HAP-1 (cell line): ENCODE measurements around the gene WWOX.

ENCODE experiments used
- DNase-seq, 2 experiments: peaks; one replicate each; pipeline ENCODE4 v3.0.0-alpha.2; 2016 to 2020; ENCODE audit warnings: low spot score in 2 of 2
- H3K27me3 ChIP-seq: fragments of 250-450 bp; sonication (Bioruptor Pico); 2 replicates; pipeline ENCODE4 v1.5.1; 2020; ENCODE audit warnings: low read depth, mild to moderate bottlenecking, moderate library complexity
- H3K36me3 ChIP-seq: fragments of 250-450 bp; sonication (Bioruptor Pico); replicated peaks from 2 replicates; pipeline ENCODE4 v1.5.1; 2020; ENCODE audit warnings: mild to moderate bottlenecking
- H3K4me1 ChIP-seq: fragments of 250-450 bp; sonication (Bioruptor Pico); 2 replicates; pipeline ENCODE4 v1.5.1; 2020; ENCODE audit warnings: mild to moderate bottlenecking
- H3K4me3 ChIP-seq: fragments of 250-450 bp; sonication (Bioruptor Pico); 2 replicates; pipeline ENCODE4 v1.5.1; 2020; ENCODE audit warnings: mild to moderate bottlenecking, moderate library complexity
- H3K9me3 ChIP-seq: fragments of 250-450 bp; sonication (Bioruptor Pico); 2 replicates; pipeline ENCODE4 v1.5.1; 2020; ENCODE audit warnings: mild to moderate bottlenecking, moderate library complexity
- in situ Hi-C: fragments of 300-500 bp; cut with MboI; formaldehyde crosslinking; loops from 3 replicates; pipeline ENCODE4 v1.14.3; 2020; ENCODE audit warnings: low sequenced_read_pairs, inconsistent platforms, mixed read lengths

WWOX gene

DNA sequence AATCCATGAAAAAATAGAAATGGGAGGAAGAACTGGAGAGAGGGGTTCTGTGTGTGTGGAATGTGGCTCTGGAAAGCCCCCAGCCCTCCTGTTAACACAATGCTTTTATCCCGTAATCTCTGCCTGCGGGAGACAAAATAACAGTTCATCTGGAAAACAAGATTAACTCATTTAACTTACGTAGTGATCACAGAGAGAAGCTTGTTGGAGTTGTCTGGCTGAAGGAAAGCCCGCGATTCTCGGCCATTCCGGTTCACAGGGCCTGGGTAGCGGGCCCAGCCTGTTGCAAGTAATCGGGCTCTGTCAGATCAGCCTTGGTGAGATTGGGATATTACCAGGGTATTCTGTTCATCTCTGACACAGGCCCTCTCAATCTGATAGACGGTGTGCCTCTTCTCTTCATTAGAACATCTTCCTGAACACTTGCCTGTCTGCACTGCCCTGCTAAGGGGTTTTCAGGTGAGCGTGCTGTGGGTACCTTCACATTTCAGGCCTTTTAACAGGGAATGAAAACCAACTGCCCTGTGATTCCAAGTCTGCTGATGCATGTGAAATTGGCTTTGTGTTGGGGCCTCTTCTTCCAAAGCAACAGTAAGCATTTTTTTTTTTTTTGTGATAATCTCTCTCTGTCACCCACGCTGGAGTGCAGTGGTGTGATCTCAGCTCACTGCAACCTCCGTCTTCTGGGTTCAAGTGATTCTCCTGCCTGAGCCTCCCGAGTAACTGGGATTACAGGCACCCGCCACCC lies 609.9 kb downstream of the WWOX start:
- Histone ChIP-seq H3K4me3 (no peak overlapping the region), H3K36me3 (no peaks in the 10 kb centered on the region), H3K4me1 (no peaks in the 10 kb centered on the region), H3K27me3 (no peaks in the 10 kb centered on the region), H3K9me3 (no peaks in the 10 kb centered on the region)
- in situ Hi-C loops = no loop called here
- DNase-seq = no peak

DNA sequence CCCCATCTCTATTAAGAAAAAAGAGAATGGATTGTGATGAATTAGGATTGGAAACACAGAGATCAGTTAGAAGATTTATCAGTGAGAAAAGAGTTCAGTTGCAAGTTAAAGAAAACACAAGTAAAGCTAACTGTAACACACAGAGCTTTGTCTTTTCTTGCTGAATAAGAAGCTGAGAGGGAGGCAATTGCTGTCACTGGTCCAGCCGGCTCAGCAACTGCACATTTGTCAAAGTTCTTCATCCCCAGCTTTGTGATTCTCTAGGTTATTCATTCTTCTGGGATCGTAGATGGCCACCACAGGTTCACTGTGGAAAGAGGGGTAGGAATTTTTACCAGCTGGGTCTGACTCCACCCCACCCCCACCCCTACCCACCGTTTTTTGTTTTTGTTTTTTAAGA lies 615.7 kb downstream of the WWOX start:
- no peak for DNase-seq
- Histone ChIP-seq H3K9me3 (no peaks in the 10 kb centered on the region), H3K27me3 (no peaks in the 10 kb centered on the region), H3K36me3 (no peaks in the 10 kb centered on the region), H3K4me1 (no peaks in the 10 kb centered on the region), H3K4me3 (no peak overlapping the region)
- in situ Hi-C loops = no loop called here

DNA sequence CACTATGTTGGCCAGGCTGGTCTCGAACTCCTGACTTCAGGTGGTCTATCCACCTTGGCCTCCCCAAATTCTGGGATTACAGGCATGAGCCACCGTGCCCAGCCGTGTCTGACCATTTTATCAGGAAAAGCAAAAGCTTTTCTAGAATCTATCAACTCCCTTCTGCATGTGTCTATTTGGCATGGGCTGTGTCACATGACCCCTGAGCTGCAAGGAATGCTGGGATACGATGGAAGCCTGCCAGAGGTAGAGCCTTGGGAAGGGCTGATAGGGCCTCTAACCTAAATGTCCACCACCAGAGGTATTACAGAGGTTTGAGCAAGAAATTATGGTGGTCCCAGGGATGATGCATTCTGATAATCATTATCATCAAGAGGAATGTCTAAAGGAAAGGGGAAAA lies 616.2 kb downstream of the WWOX start:
- no peaks in the 10 kb centered on the region for H3K4me1 ChIP-seq
- no peak for DNase-seq
- H3K4me3 ChIP-seq = no peak overlapping the region
- H3K27me3 ChIP-seq = no peaks in the 10 kb centered on the region
- no peaks in the 10 kb centered on the region for H3K9me3 ChIP-seq
- in situ Hi-C loops = no loop called here
- H3K36me3 ChIP-seq = no peaks in the 10 kb centered on the region

DNA sequence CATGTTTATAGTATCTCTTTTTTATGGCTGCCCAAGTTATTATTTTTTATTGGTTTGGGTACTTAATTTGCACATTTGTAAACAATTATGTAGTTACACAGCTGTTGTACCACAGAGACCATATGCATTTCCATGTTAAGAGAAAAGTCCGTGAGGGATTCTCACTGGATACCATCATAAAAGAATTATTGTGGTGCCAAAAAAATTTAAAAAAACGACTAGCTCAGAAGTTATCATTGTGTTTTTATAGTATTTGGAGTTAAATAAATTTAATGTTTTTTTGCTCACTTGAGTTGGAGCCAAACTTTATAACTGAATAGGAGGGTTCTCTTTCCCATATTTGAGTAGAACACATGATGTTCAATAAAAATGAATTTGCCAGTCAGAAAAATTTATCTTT lies 618.7 kb downstream of the WWOX start:
- DNase-seq = no peak
- Histone ChIP-seq H3K4me1 (no peaks in the 10 kb centered on the region), H3K36me3 (no peaks in the 10 kb centered on the region), H3K27me3 (no peaks in the 10 kb centered on the region), H3K4me3 (no peak overlapping the region), H3K9me3 (no peaks in the 10 kb centered on the region)
- in situ Hi-C loops = no loop called here

DNA sequence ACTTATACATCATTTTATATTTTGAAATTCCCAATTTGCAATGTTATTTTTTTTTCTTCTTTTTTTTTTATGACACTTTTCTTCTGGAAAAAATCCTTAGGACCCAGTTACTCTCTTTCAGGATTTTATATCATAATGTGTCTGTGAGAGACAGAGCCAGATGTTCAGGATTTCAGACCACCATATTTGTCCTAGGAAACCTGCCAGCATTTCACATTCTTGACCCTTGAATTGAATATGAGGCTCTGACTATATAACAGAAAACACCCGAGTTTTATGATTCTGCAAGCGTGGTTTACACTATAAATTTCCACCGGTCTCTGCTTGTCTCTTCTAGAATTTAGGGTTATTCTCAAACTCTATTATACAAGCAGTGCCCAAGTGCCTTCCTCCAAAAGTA lies 621.0 kb downstream of the WWOX start:
- Histone ChIP-seq H3K36me3 (no peaks in the 10 kb centered on the region), H3K27me3 (no peaks in the 10 kb centered on the region), H3K4me3 (no peak overlapping the region), H3K9me3 (no peaks in the 10 kb centered on the region), H3K4me1 (no peaks in the 10 kb centered on the region)
- in situ Hi-C loops = no loop called here
- no peak for DNase-seq

DNA sequence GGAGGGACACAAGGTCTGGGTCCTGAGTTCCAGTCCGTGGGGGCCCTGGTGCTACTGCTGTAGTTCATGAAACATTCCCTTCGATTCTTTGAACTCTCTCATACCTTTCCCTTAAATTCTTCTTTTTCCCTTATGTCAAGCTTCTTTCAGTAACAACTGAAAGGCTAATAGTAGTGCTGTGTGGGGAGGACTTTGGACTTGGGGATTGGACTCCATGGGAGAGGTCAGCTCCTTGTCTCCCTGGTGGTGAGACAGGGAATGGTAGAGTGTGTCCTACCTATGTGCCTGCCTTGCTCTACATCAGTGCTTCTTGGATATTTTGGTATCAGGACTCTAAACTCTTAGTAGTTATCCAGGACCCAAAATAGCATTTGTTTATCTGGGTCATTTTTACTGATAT lies 628.1 kb downstream of the WWOX start:
- H3K4me3 ChIP-seq = no peak overlapping the region
- H3K4me1 ChIP-seq = no peaks in the 10 kb centered on the region
- no peaks in the 10 kb centered on the region for H3K27me3 ChIP-seq
- no peaks in the 10 kb centered on the region for H3K9me3 ChIP-seq
- in situ Hi-C loops = no loop called here
- no peak for DNase-seq
- no peaks in the 10 kb centered on the region for H3K36me3 ChIP-seq

DNA sequence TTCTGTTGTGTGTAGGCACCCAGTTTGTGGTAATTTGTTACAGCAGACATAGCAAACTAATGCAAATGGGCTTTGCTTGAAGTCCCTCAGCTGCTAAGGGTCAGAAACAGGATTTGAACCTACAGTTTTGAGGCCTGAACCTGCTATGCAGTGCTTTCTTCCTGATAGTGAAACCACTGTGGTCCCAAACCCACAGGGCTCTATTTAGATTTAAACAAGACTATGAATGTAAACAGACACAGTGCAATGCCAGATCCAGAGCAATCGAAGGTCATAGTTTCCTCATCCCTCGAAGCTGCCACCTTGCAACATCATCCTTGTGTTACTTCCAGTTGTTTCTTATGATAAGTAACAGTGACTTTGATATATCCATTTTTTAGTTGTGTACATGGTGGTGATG lies 630.2 kb downstream of the WWOX start:
- no peaks in the 10 kb centered on the region for H3K36me3 ChIP-seq
- no peaks in the 10 kb centered on the region for H3K27me3 ChIP-seq
- no peak overlapping the region for H3K4me3 ChIP-seq
- no peaks in the 10 kb centered on the region for H3K4me1 ChIP-seq
- no peaks in the 10 kb centered on the region for H3K9me3 ChIP-seq
- in situ Hi-C loops = no loop called here
- DNase-seq = no peak

DNA sequence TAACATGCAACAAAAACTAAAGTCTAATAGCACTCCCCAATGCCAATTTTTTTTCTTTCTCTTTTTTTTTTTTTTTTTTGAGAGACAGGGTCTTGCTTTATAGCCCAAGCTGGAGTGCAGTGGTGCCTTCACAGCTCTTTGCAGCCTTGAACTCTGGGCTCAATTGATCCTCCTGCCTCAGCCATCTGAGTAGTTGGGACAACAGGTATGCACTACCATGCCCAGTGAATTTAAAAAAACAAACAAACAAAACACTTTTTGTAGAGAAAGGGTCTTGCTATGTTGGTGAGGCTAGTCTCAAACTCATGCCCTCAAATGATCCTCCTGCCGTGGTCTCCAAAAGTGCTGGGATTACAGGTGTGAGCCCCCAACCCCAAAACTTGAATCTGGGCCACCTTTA lies 632.3 kb downstream of the WWOX start:
- H3K4me3 ChIP-seq = no peak overlapping the region
- in situ Hi-C loops = no loop called here
- H3K4me1 ChIP-seq = no peaks in the 10 kb centered on the region
- no peaks in the 10 kb centered on the region for H3K9me3 ChIP-seq
- no peak for DNase-seq
- H3K36me3 ChIP-seq = no peaks in the 10 kb centered on the region
- no peaks in the 10 kb centered on the region for H3K27me3 ChIP-seq

DNA sequence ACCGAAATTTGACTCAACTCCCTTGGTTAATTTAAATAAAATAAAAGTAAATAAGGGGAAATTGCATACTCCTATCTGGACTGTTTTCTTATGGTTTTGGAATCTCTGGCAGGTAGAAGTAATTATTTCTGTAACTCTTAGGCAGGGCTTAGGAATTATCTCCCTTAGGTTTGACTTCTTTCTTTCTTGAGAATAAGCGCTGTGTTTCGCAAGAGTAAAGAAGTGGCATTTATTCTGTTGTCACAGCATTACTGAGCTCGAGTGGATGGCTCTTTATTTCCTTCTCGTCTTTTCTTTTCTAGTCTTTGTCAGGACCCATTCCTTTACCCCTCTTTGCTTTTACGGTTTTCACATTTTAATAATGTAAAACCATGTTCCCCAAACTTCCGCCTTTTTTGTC lies 633.2 kb downstream of the WWOX start:
- H3K4me3 ChIP-seq = no peak overlapping the region
- no peak for DNase-seq
- no peaks in the 10 kb centered on the region for H3K36me3 ChIP-seq
- no peaks in the 10 kb centered on the region for H3K9me3 ChIP-seq
- H3K4me1 ChIP-seq = no peaks in the 10 kb centered on the region
- in situ Hi-C loops = no loop called here
- H3K27me3 ChIP-seq = no peaks in the 10 kb centered on the region

DNA sequence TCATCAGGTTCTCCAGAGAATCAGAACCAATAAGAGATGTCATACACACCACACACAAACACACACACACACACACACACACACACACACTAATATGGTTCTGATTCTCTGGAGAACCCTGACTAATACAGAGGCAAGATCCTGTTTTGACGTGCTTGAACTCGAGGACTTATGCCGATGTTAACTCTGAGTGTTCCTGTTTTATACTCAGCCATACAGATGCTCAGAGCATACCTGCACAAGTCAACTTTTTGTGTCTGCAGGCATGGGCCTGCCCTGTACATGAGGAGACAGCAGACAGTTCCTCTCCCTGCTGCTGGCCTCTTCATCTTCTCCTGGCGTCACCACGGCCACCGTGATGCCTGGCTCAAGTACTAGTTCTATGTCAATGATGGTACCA lies 635.9 kb downstream of the WWOX start:
- in situ Hi-C loops = no loop called here
- H3K4me1 ChIP-seq = no peaks in the 10 kb centered on the region
- no peaks in the 10 kb centered on the region for H3K27me3 ChIP-seq
- no peaks in the 10 kb centered on the region for H3K36me3 ChIP-seq
- no peaks in the 10 kb centered on the region for H3K9me3 ChIP-seq
- no peak overlapping the region for H3K4me3 ChIP-seq
- DNase-seq = no peak

DNA sequence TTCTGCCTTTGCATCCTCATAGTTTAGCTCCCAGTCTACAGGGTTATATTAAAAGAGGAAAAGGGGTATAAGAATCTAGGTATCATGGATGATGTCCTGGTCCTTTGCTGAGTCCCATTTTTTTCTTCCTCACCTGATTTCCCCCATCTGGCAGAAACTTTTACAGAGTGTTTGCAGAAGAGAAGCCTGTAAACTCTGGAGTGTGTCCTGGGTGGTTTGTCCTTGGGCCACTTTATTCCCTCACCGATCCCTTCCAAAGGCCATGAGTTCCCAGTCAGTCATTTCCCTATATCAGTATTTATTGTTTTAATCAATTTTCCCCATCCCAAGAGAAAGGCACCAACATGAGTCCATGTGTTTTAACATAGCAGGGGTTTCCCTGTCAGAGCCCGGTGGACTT lies 638.2 kb downstream of the WWOX start:
- no peaks in the 10 kb centered on the region for H3K9me3 ChIP-seq
- in situ Hi-C loops = no loop called here
- no peaks in the 10 kb centered on the region for H3K36me3 ChIP-seq
- H3K27me3 ChIP-seq = no peaks in the 10 kb centered on the region
- H3K4me3 ChIP-seq = no peak overlapping the region
- no peaks in the 10 kb centered on the region for H3K4me1 ChIP-seq
- DNase-seq = no peak

DNA sequence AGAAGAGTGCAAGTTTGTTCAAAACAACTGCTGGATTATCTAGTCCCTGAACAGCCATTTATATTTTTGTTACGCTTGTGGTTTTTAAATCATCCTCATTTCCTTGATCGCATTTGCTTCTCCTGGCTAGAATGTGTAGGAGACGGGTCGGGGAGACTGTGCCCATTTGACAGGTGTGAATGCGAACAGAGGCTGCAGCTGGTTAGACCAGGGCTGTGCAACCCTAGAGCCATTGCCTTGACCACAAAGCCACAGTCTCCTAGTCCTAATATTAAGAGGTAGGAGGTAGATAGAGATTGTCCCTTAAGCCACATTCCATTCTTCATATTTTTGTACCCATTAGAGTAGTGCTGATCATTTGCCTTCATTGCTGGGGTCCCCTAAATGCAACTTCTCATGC lies 639.1 kb downstream of the WWOX start:
- no peak overlapping the region for H3K4me3 ChIP-seq
- no peaks in the 10 kb centered on the region for H3K4me1 ChIP-seq
- no peaks in the 10 kb centered on the region for H3K9me3 ChIP-seq
- H3K36me3 ChIP-seq = no peaks in the 10 kb centered on the region
- no peak for DNase-seq
- in situ Hi-C loops = no loop called here
- no peaks in the 10 kb centered on the region for H3K27me3 ChIP-seq

DNA sequence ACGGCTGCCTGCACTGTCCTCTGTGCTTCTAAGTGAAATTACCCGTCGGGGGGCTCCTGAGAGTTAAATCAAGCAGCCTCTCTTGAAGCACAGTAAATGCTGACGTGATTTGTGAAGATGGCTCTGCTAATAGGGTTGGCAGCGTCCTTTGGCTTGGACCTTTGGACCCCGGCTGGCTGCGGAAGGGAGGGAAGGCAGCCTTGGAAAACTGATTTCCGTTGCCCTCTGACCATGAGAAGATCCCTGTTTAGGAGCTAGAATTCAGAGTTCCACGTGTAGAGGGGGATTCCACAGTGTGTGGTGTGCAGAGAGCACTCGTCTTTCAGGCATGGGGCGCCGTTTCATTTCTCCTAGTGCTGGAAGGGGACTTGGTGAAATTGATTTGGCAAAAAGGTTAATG lies 640.8 kb downstream of the WWOX start:
- no peaks in the 10 kb centered on the region for H3K36me3 ChIP-seq
- H3K4me1 ChIP-seq = no peaks in the 10 kb centered on the region
- H3K4me3 ChIP-seq = no peak overlapping the region
- H3K27me3 ChIP-seq = no peaks in the 10 kb centered on the region
- in situ Hi-C loops = no loop called here
- no peak for DNase-seq
- no peaks in the 10 kb centered on the region for H3K9me3 ChIP-seq

DNA sequence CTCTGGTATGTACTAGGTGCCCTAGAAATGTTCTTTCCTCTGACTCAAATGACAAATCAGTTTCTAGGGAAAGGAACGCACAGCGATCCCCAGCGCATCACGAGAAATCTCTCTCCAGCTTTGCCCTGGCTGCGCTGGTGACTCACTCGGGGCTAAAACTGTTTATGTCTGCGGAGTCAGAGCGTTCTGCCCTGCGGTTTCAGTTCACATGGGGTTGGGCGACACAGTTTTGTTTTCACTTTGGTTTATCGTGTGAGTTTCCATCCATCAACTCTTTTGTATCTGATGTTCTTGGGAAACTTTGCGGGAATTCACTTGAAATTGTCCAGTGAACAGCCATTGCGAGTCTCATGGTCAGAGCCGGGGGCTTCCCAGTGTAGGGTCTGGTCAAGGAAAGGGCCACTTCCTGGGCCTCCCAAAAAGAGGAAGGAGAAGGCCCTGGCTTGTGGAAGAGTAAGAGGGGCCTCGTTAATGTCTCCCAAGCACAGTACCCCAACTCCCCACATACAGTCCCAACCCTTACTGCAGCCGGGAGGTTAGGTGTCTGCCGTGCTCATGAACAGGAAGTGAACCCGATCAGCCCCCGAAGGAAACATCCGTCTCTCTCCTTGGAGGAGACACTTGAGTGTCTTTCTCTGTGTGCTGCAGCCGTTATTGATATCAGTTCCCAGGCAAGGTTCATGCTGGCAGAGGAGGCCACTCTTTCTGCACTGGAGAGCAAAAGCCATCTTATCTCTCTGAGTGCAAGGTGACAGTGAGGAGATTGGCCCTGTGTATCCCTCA lies 643.2 kb downstream of the WWOX start:
- H3K4me3 ChIP-seq = no peak overlapping the region
- H3K9me3 ChIP-seq = no peaks in the 10 kb centered on the region
- H3K4me1 ChIP-seq = no peaks in the 10 kb centered on the region
- no peak for DNase-seq
- no peaks in the 10 kb centered on the region for H3K36me3 ChIP-seq
- in situ Hi-C loops = no loop called here
- no peaks in the 10 kb centered on the region for H3K27me3 ChIP-seq
